Small intestine (tissue), 7 donors: ENCODE measurements around the gene COL16A1. TPM values are rescaled to one million over a fixed set of nuclear protein-coding genes. Genes with fewer than 3 reads are reported as not detected.

Experiments used
- DNase-seq, 2 donors: peaks; one replicate each; pipeline versions ENCODE4 v3.0.0 to v3.0.0-alpha.2; 2013
- FAIRE-seq: peaks from 2 replicates; lab custom pipeline; 2012; peaks lifted over from hg19 to GRCh38; lab: Jason Lieb, UNC
- H3K27ac ChIP-seq, 3 donors: one replicate each; pipeline ENCODE4 v1.5.1; 2013; ENCODE audit warnings: low read length in 2 of 3, mild to moderate bottlenecking in 2 of 3, control low read depth in 1 of 3, inconsistent platforms in 1 of 3, low read depth in 1 of 3, moderate library complexity in 1 of 3
- H3K27me3 ChIP-seq, 3 donors: one replicate each; pipeline ENCODE4 v1.6.1; 2013; ENCODE audit warnings: low read length in 3 of 3, inconsistent platforms in 1 of 3; ENCODE audit not compliant: control insufficient read depth in 3 of 3, insufficient read depth in 3 of 3
- H3K36me3 ChIP-seq, 3 donors: one replicate each; pipeline ENCODE4 v1.6.1; 2013; ENCODE audit warnings: low read length in 3 of 3, inconsistent platforms in 1 of 3, low read depth in 1 of 3, mild to moderate bottlenecking in 1 of 3, moderate library complexity in 1 of 3; ENCODE audit not compliant: control insufficient read depth in 3 of 3, insufficient read depth in 2 of 3
- H3K4me1 ChIP-seq, 3 donors: one replicate each; pipeline ENCODE4 v1.6.1; 2013; ENCODE audit warnings: low read length in 2 of 3, inconsistent platforms in 1 of 3, low read depth in 1 of 3, mild to moderate bottlenecking in 1 of 3, moderate library complexity in 1 of 3; ENCODE audit not compliant: control insufficient read depth in 3 of 3, insufficient read depth in 2 of 3
- H3K4me3 ChIP-seq, 3 donors: one replicate each; pipeline ENCODE4 v1.5.1; 2013; ENCODE audit warnings: low read length in 3 of 3, control low read depth in 1 of 3, inconsistent platforms in 1 of 3, low read depth in 1 of 3, mild to moderate bottlenecking in 1 of 3, moderate library complexity in 1 of 3
- H3K9me3 ChIP-seq, 2 donors: one replicate each; pipeline ENCODE4 v1.6.1; 2013; ENCODE audit warnings: low read depth in 1 of 2, low read length in 1 of 2; ENCODE audit not compliant: control insufficient read depth in 2 of 2, insufficient read depth in 1 of 2
- WGBS, 3 donors: extraction: QIAGEN DNeasy Blood & Tissue Kit; methylation state at CpG; one replicate each; pipeline ENCODE4 v1.1.7; 2013; 5-methylcytosine and 5-hydroxymethylcytosine counted together
- polyA plus RNA-seq, 4 donors: library from polyadenylated mRNA; stranded (reverse) in 3 of 4; unstranded in 1 of 4; fragments of 200-250 nt in 3 of 4; fragments of 120-200 nt in 1 of 4; gene quantifications; one replicate each; pipeline versions ENCODE4 v1.2.1 to v1.2.3, GENCODE V29; 2013
- donor health status: healthy with polysubstance abuse.
- donor health status: control.
- donor health status: control.
- donor health status: Bipolar disorder and iron deficiency.
- donor health status: healthy.

The COL16A1 gene
- polyA plus RNA-seq, 4 donors, result 12.3 to 124 (median 16.7) TPM

DNA sequence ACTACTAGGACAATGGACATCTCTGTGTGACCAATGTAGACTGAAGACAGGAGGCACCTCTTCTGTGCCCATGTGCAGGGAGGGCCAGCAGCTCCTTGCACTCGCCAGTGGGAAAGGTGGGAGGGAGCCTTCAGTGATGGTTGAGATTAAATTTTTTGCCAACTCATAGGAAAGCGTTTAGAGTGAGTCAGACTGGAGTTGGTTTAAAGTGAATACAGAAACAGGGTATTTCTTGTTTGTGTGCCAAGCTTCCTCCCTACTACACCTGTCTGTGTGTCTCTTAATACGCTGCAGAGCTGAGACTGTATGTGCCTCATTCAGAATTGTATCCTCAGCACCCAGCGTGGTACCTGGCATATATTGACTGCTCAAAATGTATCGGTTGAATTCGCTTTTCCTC lies 13.5 kb upstream of the COL16A1 start:
- WGBS, 3 donors, result 72 to 81% (median 73%) methylated on average over 6 of the region's 6 CpGs

DNA sequence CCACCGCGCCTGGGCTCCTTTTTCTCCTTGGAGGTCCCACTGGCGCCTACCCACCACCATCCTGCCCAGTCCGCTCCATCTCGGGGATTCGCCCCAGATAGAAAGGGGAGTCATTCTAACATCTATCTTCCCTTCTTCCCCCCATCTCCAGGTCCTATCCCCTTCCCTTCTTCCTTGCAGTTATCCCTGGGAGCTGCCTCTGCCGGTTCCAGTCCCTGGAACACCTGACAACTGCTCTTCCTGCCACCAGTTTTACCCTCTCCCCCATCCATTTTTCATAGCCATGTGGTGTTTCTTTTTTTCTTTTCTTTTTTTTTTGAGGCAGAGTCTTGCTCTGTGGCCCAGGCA lies 12.0 kb upstream of the COL16A1 start:
- no peak for DNase-seq
- Histone ChIP-seq H3K9me3 (no peaks in the 10 kb centered on the region), H3K27ac (peak overlapping the region; percentile 88 to 99 (median 93)), H3K36me3 (no peaks in the 10 kb centered on the region), H3K27me3 (peaks cover 0 to 7% (median 3%) of the 10 kb centered on the region in 3 donors), H3K4me3 (peak overlapping the region in 2 of 3 donors; percentile 49 to 60), H3K4me1 (peaks cover 0 to 47% (median 0%) of the 10 kb centered on the region in 3 donors)
- 2 to 5% (median 4%) methylated on average over 6 to 7 of the region's 7 CpGs for WGBS, 3 donors
- no peak for FAIRE-seq

More for the DNA sequence above, 13.5 kb upstream of the COL16A1 start:
- peaks cover 0 to 8% (median 3%) of the 10 kb centered on the region in 3 donors for H3K27me3 ChIP-seq
- peaks cover 0 to 41% (median 0%) of the 10 kb centered on the region in 3 donors for H3K4me1 ChIP-seq
- no peaks in the 10 kb centered on the region for H3K36me3 ChIP-seq
- H3K4me3 ChIP-seq, result no peak overlapping the region
- no peak for FAIRE-seq
- no peak for DNase-seq
- no peak overlapping the region for H3K27ac ChIP-seq
- H3K9me3 ChIP-seq, result peaks cover 0 to 3% of the 10 kb centered on the region in 2 donors

DNA sequence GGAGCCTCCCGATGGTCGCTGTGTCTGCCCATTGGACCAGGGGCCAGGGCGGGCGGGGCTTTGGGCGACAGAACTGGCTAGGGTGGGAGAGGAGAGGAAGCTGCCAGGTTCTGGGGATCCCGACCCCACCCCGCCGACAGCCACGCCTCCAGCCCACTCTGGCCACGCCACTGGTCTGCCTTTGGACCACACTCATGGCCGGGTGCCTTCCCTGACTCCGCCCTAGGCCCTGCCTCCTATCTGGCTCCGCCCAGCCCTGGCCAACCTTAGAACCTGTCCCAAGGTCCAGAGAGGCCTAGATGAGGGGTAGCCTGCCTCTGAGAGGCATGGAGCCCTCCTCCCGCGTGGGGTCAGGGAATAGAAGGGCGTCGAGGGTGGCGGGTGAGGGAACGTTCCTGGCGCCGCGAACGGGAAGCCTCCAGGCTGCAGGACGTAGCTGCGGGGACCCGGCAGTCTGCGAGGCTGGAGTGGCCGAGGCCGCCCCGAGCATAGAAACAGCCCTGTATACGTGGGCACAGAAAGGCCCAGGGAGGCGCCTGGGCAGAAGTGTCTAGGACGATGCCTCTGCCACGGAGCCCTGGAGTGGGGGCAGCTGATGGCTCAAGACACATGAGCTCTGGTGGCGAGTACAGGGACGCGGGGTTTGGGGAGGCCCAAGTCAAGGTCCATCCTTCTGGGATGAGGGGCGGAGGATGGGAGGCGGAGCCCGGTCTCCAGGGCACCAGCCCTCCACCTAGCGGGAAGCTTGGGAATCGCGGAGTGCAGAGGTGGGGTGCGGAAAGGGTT lies 11.5 kb upstream of the COL16A1 start:
- Histone ChIP-seq H3K27ac (peak overlapping the region; percentile 88 to 99 (median 93)), H3K36me3 (no peaks in the 10 kb centered on the region), H3K4me1 (peaks cover 0 to 47% (median 0%) of the 10 kb centered on the region in 3 donors), H3K27me3 (peaks cover 0 to 4% (median 3%) of the 10 kb centered on the region in 3 donors), H3K4me3 (peak overlapping the region in 2 of 3 donors; percentile 49 to 60), H3K9me3 (no peaks in the 10 kb centered on the region)
- FAIRE-seq, result no peak
- DNase-seq, result peak; percentile 95 to 98
- 1 to 2% (median 2%) methylated on average over 41 to 44 of the region's 44 CpGs for WGBS, 3 donors

DNA sequence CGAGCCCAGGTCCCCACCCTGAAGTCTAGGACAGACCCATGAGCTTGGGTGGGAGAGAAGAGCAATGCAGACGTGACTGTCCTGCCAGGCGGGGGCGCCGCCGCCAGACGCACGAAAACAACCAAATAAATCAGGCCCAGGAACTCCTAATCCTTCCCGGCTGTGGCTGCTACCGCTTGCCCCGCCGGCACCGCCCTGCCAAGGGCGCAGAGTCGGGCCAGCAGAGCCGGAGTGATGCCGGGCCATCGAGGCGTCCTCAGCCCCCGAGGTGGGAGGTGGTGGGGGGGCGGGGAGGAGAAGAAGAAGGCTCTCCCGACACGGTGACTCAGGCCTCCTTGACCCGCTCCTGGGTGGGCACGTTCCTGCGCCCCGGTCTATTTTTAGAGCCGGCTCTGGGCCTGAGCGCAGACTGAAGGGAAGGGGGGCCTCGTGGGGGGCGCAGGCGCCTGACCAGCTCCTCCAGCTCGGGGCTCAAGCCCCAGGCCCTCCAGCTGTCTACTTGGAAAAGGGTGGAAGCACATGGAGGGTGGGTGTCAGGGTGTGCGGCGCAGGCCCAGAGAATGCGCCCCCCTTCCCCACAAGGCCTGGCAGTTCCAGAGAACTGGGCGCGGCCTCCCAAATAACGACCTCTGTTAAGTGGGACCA lies 10.7 kb upstream of the COL16A1 start:
- peak; percentile 42 to 84 for DNase-seq
- H3K9me3 ChIP-seq, result no peaks in the 10 kb centered on the region
- H3K4me1 ChIP-seq, result peaks cover 0 to 47% (median 0%) of the 10 kb centered on the region in 3 donors
- H3K27ac ChIP-seq, result peak overlapping the region; percentile 73 to 99 (median 88)
- H3K27me3 ChIP-seq, result peaks cover 0 to 4% (median 3%) of the 10 kb centered on the region in 3 donors
- H3K4me3 ChIP-seq, result peak overlapping the region in 2 of 3 donors; percentile 49 to 60
- WGBS, 3 donors, result 1 to 4% (median 2%) methylated on average over 29 to 39 of the region's 39 CpGs
- FAIRE-seq, result no peak
- H3K36me3 ChIP-seq, result no peaks in the 10 kb centered on the region

DNA sequence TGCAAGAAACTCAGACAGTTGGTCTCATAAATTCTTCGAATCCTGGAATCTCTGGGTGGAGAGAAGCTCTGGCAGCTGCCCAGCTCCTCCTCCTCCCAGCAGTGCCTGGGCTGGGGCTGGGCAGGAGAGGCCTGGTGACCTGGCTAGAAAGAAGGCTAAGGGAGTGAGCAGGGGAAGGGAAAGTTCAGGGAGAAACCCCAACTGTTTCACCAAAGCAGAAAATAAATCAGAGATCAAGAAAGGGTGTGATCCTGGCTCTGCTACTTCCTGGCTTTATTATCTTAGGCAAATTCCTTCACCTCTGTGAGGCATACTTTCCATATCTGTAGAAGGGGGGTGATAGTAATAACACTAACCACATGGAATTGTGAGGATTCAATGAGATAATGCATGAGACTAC lies 8.8 kb upstream of the COL16A1 start:
- Histone ChIP-seq H3K36me3 (no peaks in the 10 kb centered on the region), H3K4me1 (peaks cover 0 to 43% (median 0%) of the 10 kb centered on the region in 3 donors), H3K27ac (peak overlapping the region in 2 of 3 donors; percentile 45 to 99), H3K9me3 (no peaks in the 10 kb centered on the region), H3K4me3 (no peak overlapping the region), H3K27me3 (peaks cover 0 to 10% (median 3%) of the 10 kb centered on the region in 3 donors)
- WGBS, 3 donors, result 7 to 32% (median 18%) methylated on average over 1 of the region's 1 CpG
- peak; percentile 20 to 62 for DNase-seq
- FAIRE-seq, result no peak

DNA sequence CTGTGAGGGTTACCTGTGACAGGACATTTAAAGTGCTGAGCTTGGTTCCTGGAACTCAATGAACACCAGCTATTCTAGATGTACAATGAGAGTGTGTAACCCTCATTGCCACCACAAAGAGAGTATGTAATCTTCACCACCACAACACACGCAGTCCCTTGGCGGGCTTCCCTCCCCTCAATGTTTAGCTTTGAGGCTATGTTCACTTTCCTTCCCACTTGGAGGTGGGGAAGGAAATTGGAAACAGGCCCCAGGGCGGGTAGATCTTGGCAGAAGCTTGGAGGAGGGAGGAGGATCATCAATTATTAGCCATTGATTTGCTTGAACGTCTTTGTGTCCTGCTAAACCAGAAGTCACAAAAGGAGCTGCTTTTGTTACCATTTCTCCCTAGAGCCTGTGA lies 8.3 kb upstream of the COL16A1 start:
- Histone ChIP-seq H3K27ac (peak overlapping the region in 2 of 3 donors; percentile 45 to 99), H3K9me3 (no peaks in the 10 kb centered on the region), H3K36me3 (no peaks in the 10 kb centered on the region), H3K4me1 (peaks cover 0 to 42% (median 0%) of the 10 kb centered on the region in 3 donors), H3K27me3 (peaks cover 0 to 9% (median 3%) of the 10 kb centered on the region in 3 donors), H3K4me3 (no peak overlapping the region)
- 43 to 71% (median 49%) methylated on average over 4 of the region's 4 CpGs for WGBS, 3 donors
- DNase-seq (no peak), FAIRE-seq (no peak)

DNA sequence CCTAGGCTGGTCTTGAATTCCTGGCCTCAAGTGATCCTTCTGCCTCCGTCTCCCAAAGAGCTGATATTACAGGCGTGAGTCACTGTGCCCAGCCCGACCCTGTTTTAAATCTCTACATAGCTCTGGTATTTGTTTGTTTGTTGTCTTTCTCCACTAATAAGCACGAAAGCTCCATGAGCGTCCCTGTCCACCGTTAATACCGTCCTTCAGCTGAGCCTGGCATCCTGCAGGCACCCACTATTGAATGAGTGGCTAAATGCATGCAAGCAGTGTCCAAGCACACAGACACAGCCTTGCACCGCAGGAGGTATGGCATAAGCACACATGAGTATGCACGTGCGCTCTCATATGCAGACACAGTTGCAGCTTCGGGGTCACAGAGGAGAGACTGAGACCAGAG lies 4.5 kb upstream of the COL16A1 start:
- Histone ChIP-seq H3K27me3 (peaks cover 0 to 14% (median 0%) of the 10 kb centered on the region in 3 donors), H3K4me3 (no peak overlapping the region), H3K36me3 (no peaks in the 10 kb centered on the region), H3K4me1 (peaks cover 0 to 39% (median 5%) of the 10 kb centered on the region in 3 donors), H3K27ac (no peak overlapping the region), H3K9me3 (no peaks in the 10 kb centered on the region)
- no peak for DNase-seq
- FAIRE-seq, result no peak
- 79 to 82% (median 80%) methylated on average over 11 of the region's 11 CpGs for WGBS, 3 donors

DNA sequence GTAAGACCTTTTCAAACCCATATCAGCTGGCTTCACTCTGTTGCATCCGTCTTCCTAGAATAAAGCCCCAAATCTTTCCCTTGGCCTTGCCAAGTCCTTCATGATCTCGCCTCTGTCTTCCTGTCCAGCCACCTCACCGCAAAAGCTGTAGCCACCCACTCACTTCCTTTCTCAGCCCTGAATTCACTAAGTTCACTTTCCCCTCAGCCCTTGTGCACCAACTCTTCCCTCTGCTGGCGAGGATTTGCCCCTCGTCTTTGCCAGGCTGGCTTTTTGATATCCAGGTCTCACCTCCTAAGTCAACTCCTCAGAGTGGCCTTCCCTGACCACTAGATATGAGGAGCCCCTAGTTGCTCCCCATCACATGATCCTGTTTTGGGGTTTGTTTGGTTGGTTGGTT lies 3.9 kb upstream of the COL16A1 start:
- Histone ChIP-seq H3K4me1 (peaks cover 0 to 39% (median 5%) of the 10 kb centered on the region in 3 donors), H3K4me3 (no peak overlapping the region), H3K36me3 (no peaks in the 10 kb centered on the region), H3K9me3 (no peaks in the 10 kb centered on the region), H3K27me3 (peaks cover 0 to 14% (median 0%) of the 10 kb centered on the region in 3 donors), H3K27ac (no peak overlapping the region)
- WGBS, 3 donors, result 36 to 66% (median 44%) methylated on average over 5 of the region's 5 CpGs
- no peak for DNase-seq
- no peak for FAIRE-seq
